Ishikawa (cell line): Measurements from ENCODE around the gene DZIP1L.

Experiments used
- CEBPB ChIP-seq: IDR thresholded peaks from 2 replicates; pipeline ENCODE4 v1.6.1; 2012
- CREB1 ChIP-seq: IDR thresholded peaks from 2 replicates; pipeline ENCODE4 v1.6.1; 2012; ENCODE audit warnings: low read depth
- EGR1 ChIP-seq: IDR thresholded peaks from 2 replicates; pipeline ENCODE4 v1.6.1; 2012
- EP300 ChIP-seq: IDR thresholded peaks from 2 replicates; pipeline ENCODE4 v1.6.1; 2012; ENCODE audit warnings: borderline replicate concordance
- FOXM1 ChIP-seq: IDR thresholded peaks from 2 replicates; pipeline ENCODE4 v1.6.1; 2012; ENCODE audit warnings: low read depth, borderline replicate concordance
- MAX ChIP-seq: IDR thresholded peaks from 2 replicates; pipeline ENCODE4 v1.6.1; 2012
- NFIC ChIP-seq: IDR thresholded peaks from 2 replicates; pipeline ENCODE4 v1.6.1; 2012
- RAD21 ChIP-seq: IDR thresholded peaks from 2 replicates; pipeline ENCODE4 v1.6.1; 2012; ENCODE audit warnings: low read depth
- REST ChIP-seq: IDR thresholded peaks from 2 replicates; pipeline ENCODE4 v1.6.1; 2012; ENCODE audit warnings: low read depth, mild to moderate bottlenecking
- TAF1 ChIP-seq: IDR thresholded peaks from 2 replicates; pipeline ENCODE4 v1.6.1; 2012; ENCODE audit warnings: low read depth, mild to moderate bottlenecking
- TCF12 ChIP-seq: IDR thresholded peaks from 2 replicates; pipeline ENCODE4 v1.6.1; 2012; ENCODE audit warnings: low read depth
- TEAD4 ChIP-seq: IDR thresholded peaks from 2 replicates; pipeline ENCODE4 v1.6.1; 2012
- USF1 ChIP-seq: IDR thresholded peaks from 2 replicates; pipeline ENCODE4 v1.6.1; 2012
- YY1 ChIP-seq: IDR thresholded peaks from 2 replicates; pipeline ENCODE4 v1.6.1; 2012; ENCODE audit warnings: low read depth
- ZBTB7A ChIP-seq: IDR thresholded peaks from 2 replicates; pipeline ENCODE4 v1.6.1; 2012; ENCODE audit warnings: low read depth

DZIP1L gene

GRCh38 chr3:138103466-138103865 is 11.9 kb downstream of the DZIP1L start:
- no peak for TF ChIP-seq USF1
- no peak for TF ChIP-seq CREB1
- no peak for TF ChIP-seq NFIC
- no peak for TF ChIP-seq CEBPB
- TF ChIP-seq ZBTB7A: no peak
- TF ChIP-seq TEAD4: no peak
- no peak for TF ChIP-seq FOXM1

GRCh38 chr3:138099417-138099816 is 16.0 kb downstream of the DZIP1L start:
- no peak for TF ChIP-seq FOXM1
- TF ChIP-seq TEAD4: no peak
- TF ChIP-seq TCF12: no peak
- no peak for TF ChIP-seq CEBPB
- TF ChIP-seq EP300: no peak
- no peak for TF ChIP-seq USF1
- TF ChIP-seq NFIC: no peak
- TF ChIP-seq REST: no peak
- no peak for TF ChIP-seq ZBTB7A

- TF ChIP-seq MAX: no peak
- no peak for TF ChIP-seq FOXM1
- no peak for TF ChIP-seq EGR1
- no peak for TF ChIP-seq TEAD4
- no peak for TF ChIP-seq TCF12
Measured at GRCh38 chr3:138097192-138098172, 17.9 kb downstream of the DZIP1L start.

- TF ChIP-seq TEAD4 (no peak), USF1 (no peak), TAF1 (no peak), EP300 (no peak), FOXM1 (no peak), CREB1 (no peak), CEBPB (no peak)
Measured at GRCh38 chr3:138093721-138094120, 21.7 kb downstream of the DZIP1L start.

- TF ChIP-seq TCF12: no peak
- TF ChIP-seq EGR1: no peak
- TF ChIP-seq MAX: no peak
- no peak for TF ChIP-seq CEBPB
- TF ChIP-seq RAD21: no peak
- no peak for TF ChIP-seq TAF1
- TF ChIP-seq YY1: no peak
- no peak for TF ChIP-seq ZBTB7A
- no peak for TF ChIP-seq TEAD4
- no peak for TF ChIP-seq USF1
- TF ChIP-seq REST: no peak
- TF ChIP-seq CREB1: no peak
- no peak for TF ChIP-seq EP300
- no peak for TF ChIP-seq NFIC
- no peak for TF ChIP-seq FOXM1
Measured at GRCh38 chr3:138092023-138092422, 23.4 kb downstream of the DZIP1L start.
